ENCODE measurements around the gene PODNL1.

Gene PODNL1

DNA sequence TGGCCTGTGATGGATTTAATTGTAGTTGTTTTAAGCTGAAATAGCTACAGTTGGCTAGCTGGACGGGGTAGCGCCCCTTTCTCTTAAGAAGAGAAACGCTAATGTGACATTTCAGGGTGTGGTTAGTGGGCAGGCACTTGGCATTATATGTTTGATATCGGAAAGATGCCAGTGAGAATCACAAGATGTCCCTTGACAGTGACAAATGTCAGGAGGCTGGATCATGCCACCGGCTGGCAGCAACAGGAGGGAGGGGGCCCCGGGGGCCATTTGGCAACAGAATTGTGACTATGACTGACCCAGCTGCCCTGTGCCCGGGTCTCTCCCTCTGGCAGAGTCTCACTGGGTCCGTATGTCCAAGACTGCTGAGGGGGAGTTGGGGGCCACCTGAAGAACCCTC lies 18.8 kb upstream of the PODNL1 start:
- DNase-seq (ENCODE audit: low read depth) = no peak

DNA sequence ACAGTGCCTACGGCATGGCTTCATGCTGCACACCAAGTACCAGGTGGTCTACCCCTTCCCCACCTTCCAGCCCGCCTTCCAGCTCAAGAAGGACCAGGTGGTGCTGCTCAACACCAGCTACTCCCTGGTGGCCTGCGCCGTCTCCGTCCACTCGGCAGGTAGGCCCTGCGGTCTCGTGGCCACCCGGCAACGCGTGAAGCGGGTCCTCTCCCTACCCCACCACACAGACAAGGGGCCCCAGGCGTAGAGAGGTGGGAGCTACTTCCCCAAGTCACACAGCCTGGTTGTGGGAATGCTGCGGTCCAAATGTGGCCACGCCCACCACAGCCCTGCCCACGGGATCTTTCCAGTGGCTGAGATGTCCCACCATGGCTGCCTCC lies 18.1 kb upstream of the PODNL1 start:
- DNase-seq (ENCODE audit: low read depth) = no peak

DNA sequence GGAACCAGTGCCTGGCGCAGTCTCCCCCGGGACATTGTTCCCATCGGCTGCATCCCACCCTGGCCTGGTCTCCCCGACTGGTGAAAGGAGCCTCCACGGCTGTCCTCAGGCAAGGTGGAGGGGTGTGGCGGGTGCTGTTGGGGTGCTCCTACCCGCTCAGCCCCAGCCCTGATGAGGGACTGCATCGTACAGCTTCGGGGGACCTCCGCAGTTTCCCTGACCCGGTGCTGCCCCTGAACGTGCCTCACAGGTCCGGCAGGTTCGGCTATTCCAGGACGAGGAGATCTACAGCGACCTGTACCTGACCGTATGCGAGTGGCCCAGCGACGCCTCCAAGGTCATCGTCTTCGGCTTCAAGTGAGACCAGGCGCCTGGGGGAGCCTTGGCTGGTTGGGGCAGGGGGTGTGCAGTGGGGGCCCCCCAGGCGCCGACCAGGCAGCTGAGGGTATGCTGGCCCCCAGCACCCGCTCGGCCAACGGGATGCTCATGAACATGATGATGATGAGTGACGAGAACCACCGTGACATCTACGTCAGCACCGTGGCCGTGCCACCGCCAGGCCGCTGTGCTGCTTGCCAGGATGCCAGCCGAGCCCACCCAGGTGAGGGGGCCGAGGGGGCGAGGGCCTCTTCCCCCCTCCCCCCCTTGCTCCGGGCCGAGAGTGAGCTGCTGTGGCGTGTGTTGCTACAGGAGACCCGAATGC lies 17.6 kb upstream of the PODNL1 start:
- DNase-seq (ENCODE audit: low read depth) = no peak

DNA sequence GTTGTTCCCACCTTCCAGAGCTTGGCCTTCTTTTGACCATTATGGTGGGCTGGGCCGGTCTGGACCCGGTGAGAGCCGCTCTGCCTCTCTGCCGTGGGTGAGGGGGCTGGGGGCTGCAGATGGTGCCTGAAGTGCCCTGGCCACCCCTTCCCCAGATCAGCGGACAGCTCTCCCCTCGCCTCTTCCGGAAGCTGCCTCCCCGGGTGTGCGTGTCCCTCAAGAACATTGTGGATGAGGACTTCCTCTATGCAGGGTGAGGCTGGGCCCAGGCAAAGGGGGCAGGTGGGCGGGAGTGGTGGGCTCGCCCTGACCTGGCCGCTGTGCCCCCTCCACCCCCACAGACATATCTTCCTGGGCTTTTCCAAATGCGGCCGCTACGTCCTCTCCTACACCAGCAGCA lies 16.0 kb upstream of the PODNL1 start:
- no peak for DNase-seq (ENCODE audit: low read depth)

DNA sequence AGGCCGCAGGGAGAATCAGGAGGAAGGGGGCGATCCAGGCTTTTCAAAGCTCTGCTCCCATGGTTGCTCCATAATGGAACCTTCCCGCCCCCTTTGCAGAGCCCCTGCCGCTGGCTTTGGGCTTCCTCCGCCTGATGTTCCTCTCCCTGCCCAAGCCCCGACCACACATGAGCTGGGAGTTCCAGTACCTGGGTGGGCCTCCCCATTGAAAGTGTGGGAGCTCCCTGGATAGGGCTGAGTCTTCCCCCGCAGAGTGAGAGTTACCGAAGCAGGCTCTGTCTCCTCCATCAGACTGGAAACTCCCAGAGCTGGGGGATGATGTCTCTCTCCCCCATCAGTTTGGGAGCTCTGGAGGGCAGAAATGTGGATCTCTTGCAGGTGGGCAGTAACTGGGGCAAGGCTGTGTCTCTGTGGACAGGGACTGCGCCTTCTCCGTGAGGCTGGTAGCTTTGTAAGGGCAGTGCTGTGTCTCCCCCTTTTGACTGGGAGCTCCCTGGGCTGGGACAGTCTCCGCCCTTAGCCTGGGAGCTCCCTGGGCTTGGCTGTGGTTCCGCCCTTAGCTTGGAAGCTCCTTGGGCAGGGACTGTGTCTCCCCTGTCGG lies 14.8 kb upstream of the PODNL1 start:
- no peak for DNase-seq (ENCODE audit: low read depth)

DNA sequence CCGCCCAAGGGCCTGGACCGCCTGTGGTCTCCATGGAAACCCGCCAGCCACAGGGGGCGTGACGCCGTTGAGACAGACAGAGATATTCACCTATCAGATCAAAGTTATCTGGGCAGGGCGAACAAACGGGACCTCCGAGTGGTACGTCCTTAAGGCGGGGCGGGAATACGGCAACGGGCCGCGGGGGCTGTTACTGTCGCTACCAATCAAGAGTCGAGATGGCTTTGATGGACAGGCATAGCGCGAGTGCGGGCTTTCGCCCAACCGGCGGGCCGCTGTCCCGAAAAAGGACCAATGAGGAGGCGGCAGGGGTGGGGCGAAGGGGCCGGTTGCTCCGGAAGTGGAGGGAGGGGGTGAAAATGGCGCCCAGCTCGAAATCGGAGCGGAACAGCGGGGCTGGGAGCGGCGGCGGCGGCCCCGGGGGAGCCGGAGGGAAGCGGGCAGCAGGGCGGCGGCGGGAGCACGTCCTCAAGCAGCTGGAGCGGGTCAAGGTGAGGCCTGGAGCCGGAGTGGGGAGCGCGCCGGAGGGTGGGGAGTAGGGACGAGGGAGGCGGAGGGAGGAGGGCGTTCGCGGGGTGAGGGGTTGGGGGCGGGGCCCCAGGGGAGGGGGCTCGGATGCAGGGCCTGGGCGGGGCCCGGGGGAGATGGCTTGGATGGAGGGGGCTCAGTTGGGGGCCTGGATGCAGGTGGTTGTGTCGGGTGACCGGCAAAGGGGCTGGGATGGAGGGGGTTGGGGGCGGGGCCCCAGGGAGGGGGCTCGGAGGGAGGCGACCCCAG lies 14.1 kb upstream of the PODNL1 start, which contains the start of gene DCAF15:
Gene DCAF15 (plus strand): TSS at position 356 of the 777 bp plus-strand sequence. CDS start 4 bp downstream, at position 360.
- peak; percentile 97 for DNase-seq (ENCODE audit: low read depth)

DNA sequence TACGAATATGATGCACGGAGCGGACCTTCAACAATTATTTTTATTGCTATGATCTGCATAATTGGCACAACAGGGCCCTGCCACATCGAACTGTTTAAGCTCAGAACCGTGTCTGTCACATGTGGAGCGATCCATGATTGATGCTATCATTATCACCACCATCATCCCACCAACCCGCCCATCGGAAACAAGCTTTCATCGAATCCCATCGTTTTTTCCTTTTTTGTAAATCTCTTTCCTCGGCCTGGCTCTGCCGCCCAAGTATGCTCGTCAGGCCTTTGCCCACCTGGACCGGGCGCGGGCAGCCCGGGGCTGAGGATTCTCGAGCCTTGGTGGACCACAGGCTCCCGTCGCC lies 13.6 kb upstream of the PODNL1 start:
- DNase-seq (ENCODE audit: low read depth) = no peak

DNA sequence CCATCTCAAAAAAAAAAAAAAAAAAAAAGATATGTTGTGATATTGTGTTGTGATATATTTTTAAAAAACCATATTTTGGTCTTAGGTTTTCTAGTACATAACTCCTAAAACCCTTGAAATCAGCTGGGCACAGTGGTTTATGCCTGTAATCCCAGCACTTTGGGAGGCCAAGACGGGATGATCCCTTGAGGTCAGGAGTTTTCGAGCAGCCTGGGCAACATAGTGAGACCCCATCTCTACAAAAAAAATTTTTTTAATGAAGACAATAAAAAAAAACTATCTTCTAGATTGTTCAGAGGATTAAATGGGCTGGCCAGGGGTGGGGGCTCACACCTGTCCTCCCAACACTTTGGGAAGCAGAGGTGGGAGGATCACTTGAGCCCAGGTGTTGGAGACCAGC lies 12.8 kb upstream of the PODNL1 start:
- no peak for DNase-seq (ENCODE audit: low read depth)

DNA sequence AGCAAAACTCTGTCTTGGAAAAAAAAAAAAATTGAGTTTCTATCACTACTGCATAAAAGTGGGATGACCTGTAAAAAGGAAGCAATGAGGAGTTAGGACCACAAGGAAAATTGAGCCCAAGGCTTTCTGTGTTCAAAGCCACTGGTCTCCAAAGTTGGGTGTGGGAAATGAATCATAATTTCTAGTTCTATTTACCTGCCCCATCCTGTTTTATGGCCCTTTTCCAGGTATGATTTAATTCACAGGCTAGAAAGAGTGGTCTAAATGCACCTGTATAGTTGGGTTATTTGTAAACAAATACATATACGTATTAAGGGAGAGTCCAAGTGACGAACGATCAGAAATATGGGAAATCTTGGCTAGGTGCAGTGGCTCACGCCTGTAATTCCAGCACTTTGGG lies 8.2 kb upstream of the PODNL1 start:
- DNase-seq (ENCODE audit: low read depth) = no peak

DNA sequence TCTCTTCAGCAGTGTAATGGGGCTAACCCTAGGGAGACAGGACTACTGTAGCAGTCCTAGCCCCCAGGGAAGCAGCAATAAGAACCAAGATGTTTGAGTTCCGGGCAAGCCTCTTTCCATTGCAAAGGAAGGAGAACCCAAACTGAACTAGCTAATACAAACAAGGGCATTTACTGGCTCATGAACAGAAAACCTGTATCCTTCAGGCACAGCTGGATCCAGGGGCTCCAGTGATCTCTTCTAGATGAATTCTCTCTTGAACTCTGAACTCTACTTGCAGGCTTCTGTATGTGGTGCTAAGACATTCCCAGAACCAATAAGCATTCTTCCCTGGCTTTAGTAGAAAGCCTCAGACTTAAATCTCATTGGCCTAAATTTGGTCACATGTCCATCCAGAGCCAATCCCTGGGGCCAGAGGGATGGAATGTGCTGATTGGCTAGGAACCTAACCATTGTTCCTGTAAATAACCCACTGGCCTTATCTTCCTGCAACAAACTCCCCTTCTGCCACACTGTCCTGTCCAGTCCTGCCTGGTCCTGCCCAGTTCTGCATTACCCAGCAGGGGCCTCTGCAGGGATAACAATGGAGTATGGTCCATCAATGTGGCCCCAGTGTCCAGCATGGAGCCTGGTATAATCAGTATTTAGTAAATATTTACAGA lies 3.9 kb upstream of the PODNL1 start:
- DNase-seq (ENCODE audit: low read depth) = no peak

DNA sequence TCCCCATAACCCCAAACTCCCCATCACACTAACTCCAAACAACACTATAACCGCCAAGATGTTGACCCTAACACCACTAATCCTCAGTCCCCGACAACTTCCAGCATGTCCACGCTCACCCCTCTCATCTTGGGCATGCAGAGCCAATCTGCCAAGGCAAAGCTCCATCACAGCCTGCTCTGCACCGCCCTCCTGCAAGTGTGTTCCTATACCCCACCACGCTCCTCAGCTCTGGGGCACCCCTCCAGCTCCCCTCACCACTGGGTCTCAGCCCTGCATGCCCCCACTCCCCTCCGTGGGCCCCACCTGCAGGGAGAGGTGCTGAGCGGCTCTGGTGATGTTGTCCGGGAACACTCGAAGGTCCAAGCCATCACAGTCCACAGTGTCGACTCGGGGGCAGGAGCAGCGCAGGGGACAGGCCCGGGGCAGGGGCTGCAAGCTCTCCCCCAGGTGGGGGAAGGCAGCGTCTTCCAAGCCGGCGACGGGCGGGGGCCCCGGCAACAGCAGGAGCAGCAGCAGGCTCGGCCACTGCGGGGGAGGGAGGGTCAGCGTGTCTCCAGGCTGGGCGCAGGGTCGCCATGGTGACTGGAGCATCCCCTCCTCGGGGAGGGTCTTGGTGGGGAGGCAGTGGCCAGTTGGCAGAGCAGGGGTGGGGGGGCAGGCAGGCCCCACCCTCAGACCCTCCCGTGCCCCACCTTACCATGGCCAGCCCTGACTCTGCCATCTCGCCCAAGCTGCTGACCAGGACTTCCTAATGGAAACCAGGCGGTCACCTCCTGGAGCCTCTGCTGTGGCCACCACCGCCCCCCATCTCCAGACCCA lies 527 bp downstream of the PODNL1 start:
- DNase-seq (ENCODE audit: low read depth) = no peak

DNA sequence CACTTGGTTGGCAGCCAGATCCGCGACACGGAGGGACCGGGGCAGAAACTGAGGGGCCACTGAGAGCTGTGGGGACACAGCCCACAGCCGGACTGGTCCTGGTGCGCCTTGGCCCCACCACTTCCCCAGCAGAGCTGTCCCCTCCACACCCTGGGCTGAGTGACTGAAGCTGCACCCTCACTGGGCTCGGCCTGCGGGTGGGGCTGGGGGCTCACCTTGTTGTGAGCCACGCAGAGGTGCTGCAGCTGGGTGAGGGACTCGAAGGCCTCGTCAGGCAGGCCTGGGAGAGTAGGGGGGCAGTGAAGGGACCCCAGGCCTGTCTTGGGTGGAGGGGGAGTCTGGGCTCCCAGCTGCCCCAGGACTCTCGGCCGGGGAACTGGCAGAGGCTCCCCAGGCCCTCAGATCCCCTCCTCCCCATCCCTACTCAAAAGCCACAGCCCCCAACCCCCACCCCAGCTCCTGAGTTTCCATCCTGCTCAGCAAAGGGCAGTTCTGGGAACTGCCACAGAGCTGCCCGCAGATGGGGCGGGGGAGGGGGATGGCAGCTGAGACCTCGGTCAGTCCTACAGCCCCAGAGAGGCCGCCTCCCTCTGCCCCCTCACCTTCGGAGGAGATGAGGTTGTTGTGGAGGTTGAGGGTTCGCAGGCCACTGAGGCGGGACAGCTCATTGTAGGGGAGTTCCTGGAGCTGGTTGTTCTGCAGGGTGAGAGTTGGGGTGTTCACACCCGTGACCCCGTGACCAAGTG lies 2.3 kb downstream of the PODNL1 start:
- no peak for DNase-seq (ENCODE audit: low read depth)

DNA sequence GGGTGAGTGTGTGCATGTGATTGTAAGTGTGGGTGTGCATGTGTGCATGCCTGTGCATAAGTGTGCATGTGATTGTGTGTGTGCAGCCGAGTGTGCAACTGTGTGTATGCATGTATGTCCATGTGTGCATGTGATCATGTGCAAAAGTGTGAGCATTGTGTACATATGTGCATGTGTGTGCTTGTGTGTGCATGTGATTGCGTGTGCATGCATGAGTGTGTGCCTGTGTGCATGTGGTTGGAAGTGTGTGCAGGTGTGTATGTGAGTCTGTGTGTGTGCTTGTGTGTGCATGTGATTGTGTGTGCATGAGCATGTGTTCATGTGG lies 3.5 kb downstream of the PODNL1 start:
- no peak for DNase-seq (ENCODE audit: low read depth)

DNA sequence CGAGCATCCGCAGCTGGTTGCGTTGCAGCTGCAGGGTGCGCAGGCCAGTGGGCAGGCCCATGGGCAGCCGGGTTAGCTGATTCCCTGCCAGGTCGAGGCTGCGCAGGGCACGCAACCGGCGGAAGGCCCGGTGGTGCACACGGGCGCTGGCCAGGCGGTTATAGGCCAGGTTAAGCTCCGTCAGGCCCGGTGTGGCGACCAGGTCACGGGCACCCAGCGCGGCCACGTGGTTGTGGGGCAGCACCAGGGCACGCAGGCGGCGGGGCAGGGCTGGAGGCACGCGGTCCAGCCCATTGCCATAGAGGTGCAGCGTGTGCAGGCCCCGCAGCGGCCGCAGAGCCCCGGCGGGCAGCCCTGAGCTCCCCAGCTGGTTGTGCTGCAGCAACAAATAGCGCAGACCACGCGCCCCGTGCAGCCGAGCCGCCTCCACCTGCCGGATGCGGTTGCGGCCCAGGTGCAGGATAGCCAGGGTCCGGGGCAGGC lies 5.3 kb downstream of the PODNL1 start:
- DNase-seq (ENCODE audit: low read depth) = no peak

DNA sequence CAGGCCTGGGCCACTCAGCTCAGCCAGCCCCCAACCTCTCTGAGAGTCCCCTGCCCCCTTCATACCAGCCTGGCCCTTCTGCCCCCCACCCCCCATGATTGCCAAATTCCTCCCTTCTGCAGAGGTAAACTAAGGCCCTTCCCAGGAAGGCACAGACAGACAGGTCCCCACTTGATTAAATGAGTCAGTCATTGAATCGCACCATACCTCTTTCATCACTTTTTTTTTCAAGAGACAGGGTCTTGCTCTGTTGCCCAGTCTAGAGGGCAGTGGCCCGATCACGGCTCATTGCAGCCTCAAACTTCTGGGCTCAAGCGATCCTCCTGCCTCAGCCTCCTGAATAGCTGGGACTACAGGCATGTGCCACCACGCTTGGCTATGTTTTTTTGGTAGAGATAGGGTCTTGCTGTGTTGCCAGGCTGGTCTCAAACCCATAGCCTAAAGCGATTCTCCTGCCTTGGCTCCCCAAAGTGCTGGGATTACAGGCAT lies 6.0 kb downstream of the PODNL1 start:
- DNase-seq (ENCODE audit: low read depth) = no peak

DNA sequence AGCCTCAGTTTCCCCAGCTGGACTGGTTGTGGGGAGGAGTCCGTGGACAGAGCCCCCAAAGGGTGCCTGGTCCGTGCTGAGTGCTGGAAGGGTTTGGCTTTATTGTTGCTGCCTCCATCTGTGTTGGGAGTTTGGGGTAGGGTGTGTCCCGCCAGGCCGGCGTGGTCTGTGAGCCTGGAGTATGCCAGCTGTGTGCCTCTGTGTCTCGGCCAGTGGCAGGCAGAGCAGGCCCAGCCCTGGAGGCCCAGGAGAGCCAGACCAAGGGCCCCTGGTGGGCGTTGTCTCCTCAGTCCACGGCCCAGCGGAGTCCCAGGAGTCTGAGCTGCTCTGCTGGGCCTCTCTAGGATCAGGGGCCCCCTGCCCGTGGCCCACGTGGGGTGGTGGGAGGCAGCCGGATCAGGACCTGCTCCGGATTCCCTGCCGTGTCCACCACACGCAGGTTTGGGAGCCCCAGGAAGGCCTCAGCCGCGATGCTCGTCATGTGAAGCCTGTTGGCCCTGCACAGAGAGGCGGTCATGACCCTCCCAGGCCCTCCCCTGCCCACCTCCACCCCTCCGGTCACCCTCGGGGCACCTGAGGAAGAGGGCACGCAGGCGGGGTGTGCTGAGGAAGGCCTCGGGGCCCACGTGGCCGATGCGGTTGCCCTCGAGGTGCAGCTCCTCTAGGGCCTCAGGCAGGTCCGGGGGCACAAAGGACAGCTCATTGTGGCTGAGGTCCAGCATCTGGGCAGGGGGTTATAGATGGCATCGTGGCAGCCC lies 6.6 kb downstream of the PODNL1 start:
- DNase-seq (ENCODE audit: low read depth) = no peak

DNA sequence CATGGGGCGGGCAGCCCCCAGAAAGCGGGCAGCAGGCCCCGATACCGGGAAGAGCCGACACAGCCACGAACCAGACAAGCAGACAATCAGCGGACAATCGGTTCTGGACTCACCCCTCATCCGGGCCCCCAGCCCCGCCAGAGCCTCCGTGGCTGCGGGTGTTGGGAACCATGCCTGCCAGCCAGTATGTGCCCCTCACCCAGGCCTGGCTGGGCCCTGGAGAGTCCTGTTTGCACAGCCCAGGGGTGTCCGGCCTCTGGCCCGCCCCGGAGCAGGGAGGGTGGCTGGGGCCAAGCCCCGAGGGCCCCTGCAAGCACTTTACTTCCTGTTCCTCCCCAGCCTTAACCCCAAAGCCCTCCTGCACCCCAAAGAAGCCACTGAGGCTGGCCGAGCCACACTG lies 7.8 kb downstream of the PODNL1 start:
- no peak for DNase-seq (ENCODE audit: low read depth)

DNA sequence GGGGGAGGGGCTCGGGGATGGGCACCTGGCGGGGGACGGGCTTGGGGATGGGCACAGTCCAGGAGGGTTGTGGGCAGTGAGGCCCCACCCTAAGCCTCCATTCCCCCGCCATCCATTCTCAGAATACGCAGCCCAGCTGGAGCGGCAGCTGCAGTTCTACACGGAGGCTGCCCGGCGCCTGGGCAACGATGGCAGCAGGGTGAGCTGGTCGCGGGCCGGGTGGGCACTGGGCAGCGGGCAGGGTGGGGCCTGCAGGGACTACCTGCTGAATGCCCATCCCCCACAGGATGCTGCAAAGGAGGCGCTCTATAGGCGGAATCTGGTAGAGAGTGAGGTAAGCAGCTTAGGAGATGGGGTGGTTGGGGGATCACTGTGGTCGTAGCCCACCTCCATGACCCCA lies 8.3 kb downstream of the PODNL1 start:
- no peak for DNase-seq (ENCODE audit: low read depth)

DNA sequence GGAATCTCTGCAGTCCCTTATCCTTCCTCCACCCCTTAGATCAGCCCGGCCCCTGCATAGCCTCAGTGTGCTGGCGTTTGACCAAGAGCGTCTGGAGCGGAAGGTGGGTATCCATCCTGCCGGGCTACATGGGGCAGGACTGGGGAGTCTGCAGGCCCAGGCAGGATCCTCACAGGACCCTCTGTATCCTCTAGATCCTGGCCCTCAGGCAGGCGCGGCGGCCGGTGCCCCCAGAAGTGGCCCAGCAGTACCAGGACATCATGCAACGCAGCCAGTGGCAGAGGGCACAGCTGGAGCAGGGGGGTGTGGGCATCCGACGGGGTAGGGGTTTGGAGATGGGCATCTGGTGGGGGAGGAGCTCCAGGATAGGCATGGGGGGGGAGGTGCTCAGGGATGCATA lies 8.9 kb downstream of the PODNL1 start:
- DNase-seq (ENCODE audit: low read depth) = no peak

DNA sequence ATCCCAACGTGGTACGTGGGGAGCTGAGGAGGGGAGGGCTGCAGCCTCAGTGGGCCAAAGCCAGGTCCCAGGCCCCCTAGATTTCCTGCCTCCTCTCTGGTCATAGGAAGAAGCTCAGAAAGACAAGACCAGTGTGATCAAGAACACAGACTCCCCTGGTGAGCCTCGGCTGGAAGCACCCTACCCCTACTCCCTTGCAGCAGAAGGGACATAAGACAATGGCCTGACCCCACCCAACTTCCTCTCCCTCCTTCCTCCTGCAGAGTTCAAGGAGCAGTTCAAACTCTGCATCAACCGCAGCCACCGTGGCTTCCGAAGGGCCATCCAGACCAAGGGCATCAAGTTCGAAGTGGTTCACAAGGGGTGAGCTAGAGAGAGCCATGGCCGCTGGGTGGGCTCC lies 11.5 kb downstream of the PODNL1 start:
- no peak for DNase-seq (ENCODE audit: low read depth)

Measured in HS-27A (cell line).